ENCODE data around the gene HSD17B4.
"Not testable (repeated sequence)": the region's sequence is repeated elsewhere in the genome, so short reads cannot be mapped to it uniquely, and the experiment has no call there.

- TF ChIP-seq, protein P1, sequence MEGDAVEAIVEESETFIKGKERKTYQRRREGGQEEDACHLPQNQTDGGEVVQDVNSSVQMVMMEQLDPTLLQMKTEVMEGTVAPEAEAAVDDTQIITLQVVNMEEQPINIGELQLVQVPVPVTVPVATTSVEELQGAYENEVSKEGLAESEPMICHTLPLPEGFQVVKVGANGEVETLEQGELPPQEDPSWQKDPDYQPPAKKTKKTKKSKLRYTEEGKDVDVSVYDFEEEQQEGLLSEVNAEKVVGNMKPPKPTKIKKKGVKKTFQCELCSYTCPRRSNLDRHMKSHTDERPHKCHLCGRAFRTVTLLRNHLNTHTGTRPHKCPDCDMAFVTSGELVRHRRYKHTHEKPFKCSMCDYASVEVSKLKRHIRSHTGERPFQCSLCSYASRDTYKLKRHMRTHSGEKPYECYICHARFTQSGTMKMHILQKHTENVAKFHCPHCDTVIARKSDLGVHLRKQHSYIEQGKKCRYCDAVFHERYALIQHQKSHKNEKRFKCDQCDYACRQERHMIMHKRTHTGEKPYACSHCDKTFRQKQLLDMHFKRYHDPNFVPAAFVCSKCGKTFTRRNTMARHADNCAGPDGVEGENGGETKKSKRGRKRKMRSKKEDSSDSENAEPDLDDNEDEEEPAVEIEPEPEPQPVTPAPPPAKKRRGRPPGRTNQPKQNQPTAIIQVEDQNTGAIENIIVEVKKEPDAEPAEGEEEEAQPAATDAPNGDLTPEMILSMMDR (IDR thresholded peaks at IDR 0.05; ENCODE audit: low read depth, low read length) = not testable (repeated sequence)
- not testable (repeated sequence) for TF ChIP-seq EZH2phosphoT487 (IDR thresholded peaks at IDR 0.05; ENCODE audit: low read depth)
Observed at GRCh38 chr5:119480629-119481028, 28.3 kb downstream of the HSD17B4 start.
